ENCODE measurements around the gene CERT1.

The CERT1 gene

GRCh38 chr5:75366787-75367186 is 144.6 kb downstream of the CERT1 start:
- no peak overlapping the region for H2BK12ac ChIP-seq (ENCODE audit: low read length)
- H4K91ac ChIP-seq (ENCODE audit: low read depth, low read length, poor library complexity): no peak overlapping the region
- no CpG with 5 or more reads among the region's 9 CpGs for WGBS, 2 donors (ENCODE audit: extremely low coverage in 2 of 2, insufficient read length in 2 of 2, insufficient replicate concordance in 1 of 2)
- H3K4ac ChIP-seq (ENCODE audit: low read length): no peak overlapping the region
- no peak overlapping the region for H2AK5ac ChIP-seq (ENCODE audit: low read depth, low read length)
- no peaks in the 10 kb centered on the region for H3K9me3 ChIP-seq (replicated peaks in 1 of 2; ENCODE audit: control insufficient read depth in 2 of 2, insufficient read depth in 1 of 2, low read depth in 1 of 2, low read length in 2 of 2)
- no peak overlapping the region for H3K4me2 ChIP-seq (ENCODE audit: insufficient read depth, low read length, poor library complexity, severe bottlenecking)
- H3K9ac ChIP-seq (ENCODE audit: low read depth, low read length, poor library complexity): no peak overlapping the region
- no peak overlapping the region for H2BK120ac ChIP-seq (ENCODE audit: low read depth, low read length)
- no peak overlapping the region for H3K14ac ChIP-seq (ENCODE audit: low read length)
- H4K8ac ChIP-seq (ENCODE audit: low read depth, low read length): no peak overlapping the region
- no peaks in the 10 kb centered on the region for H3K27me3 ChIP-seq (ENCODE audit: control insufficient read depth in 3 of 3, insufficient read depth in 3 of 3, low read depth in 1 of 3, low read length in 3 of 3)
- H2BK5ac ChIP-seq (ENCODE audit: low read length): no peak overlapping the region
- no peak overlapping the region for H2AFZ ChIP-seq (ENCODE audit: low read length)
- no peak overlapping the region for H3K23ac ChIP-seq (ENCODE audit: low read depth, low read length, poor library complexity)
- no peaks in the 10 kb centered on the region for H3K4me1 ChIP-seq (ENCODE audit: control insufficient read depth in 2 of 2, insufficient read depth in 1 of 2, low read depth in 1 of 2, low read length in 2 of 2)
- H3K4me3 ChIP-seq (ENCODE audit: low read length in 2 of 2): no peak overlapping the region
- DNase-seq (ENCODE audit: low spot score): no peak
- no peak overlapping the region for H3K27ac ChIP-seq (replicated peaks; ENCODE audit: low read length)
- H2BK15ac ChIP-seq (ENCODE audit: low read length): no peak overlapping the region
- H3K18ac ChIP-seq (ENCODE audit: low read length): no peak overlapping the region
- H3K36me3 ChIP-seq (replicated peaks in 1 of 2; ENCODE audit: control insufficient read depth in 2 of 2, insufficient read depth in 2 of 2, low read length in 2 of 2): peaks cover 0 to 30% of the 10 kb centered on the region in 2 donors
- no peaks in the 10 kb centered on the region for H3K79me1 ChIP-seq (ENCODE audit: low read depth, low read length)

GRCh38 chr5:75365740-75366139 is 145.7 kb downstream of the CERT1 start:
- Histone ChIP-seq H2BK120ac (ENCODE audit: low read depth, low read length) (no peak overlapping the region), H4K8ac (ENCODE audit: low read depth, low read length) (no peak overlapping the region), H2BK12ac (ENCODE audit: low read length) (no peak overlapping the region), H3K4ac (ENCODE audit: low read length) (no peak overlapping the region), H3K4me1 (ENCODE audit: control insufficient read depth in 2 of 2, insufficient read depth in 1 of 2, low read depth in 1 of 2, low read length in 2 of 2) (no peaks in the 10 kb centered on the region), H3K9ac (ENCODE audit: low read depth, low read length, poor library complexity) (no peak overlapping the region), H4K91ac (ENCODE audit: low read depth, low read length, poor library complexity) (no peak overlapping the region), H3K18ac (ENCODE audit: low read length) (no peak overlapping the region), H3K36me3 (replicated peaks in 1 of 2; ENCODE audit: control insufficient read depth in 2 of 2, insufficient read depth in 2 of 2, low read length in 2 of 2) (peaks cover 2 to 36% of the 10 kb centered on the region in 2 donors), H3K23ac (ENCODE audit: low read depth, low read length, poor library complexity) (no peak overlapping the region), H2BK5ac (ENCODE audit: low read length) (no peak overlapping the region), H2BK15ac (ENCODE audit: low read length) (no peak overlapping the region), H2AK5ac (ENCODE audit: low read depth, low read length) (no peak overlapping the region), H3K4me3 (ENCODE audit: low read length in 2 of 2) (no peak overlapping the region), H3K4me2 (ENCODE audit: insufficient read depth, low read length, poor library complexity, severe bottlenecking) (no peak overlapping the region), H3K27ac (replicated peaks; ENCODE audit: low read length) (no peak overlapping the region), H3K14ac (ENCODE audit: low read length) (no peak overlapping the region), H3K27me3 (ENCODE audit: control insufficient read depth in 3 of 3, insufficient read depth in 3 of 3, low read depth in 1 of 3, low read length in 3 of 3) (no peaks in the 10 kb centered on the region), H2AFZ (ENCODE audit: low read length) (no peak overlapping the region), H3K9me3 (replicated peaks in 1 of 2; ENCODE audit: control insufficient read depth in 2 of 2, insufficient read depth in 1 of 2, low read depth in 1 of 2, low read length in 2 of 2) (no peaks in the 10 kb centered on the region), H3K79me1 (ENCODE audit: low read depth, low read length) (no peaks in the 10 kb centered on the region)
- no peak for DNase-seq (ENCODE audit: low spot score)
- WGBS, 2 donors (ENCODE audit: extremely low coverage in 2 of 2, insufficient read length in 2 of 2, insufficient replicate concordance in 1 of 2): no CpG with 5 or more reads among the region's 1 CpG

GRCh38 chr5:75364571-75365280 is 146.7 kb downstream of the CERT1 start:
- no peaks in the 10 kb centered on the region for H3K9me3 ChIP-seq (replicated peaks in 1 of 2; ENCODE audit: control insufficient read depth in 2 of 2, insufficient read depth in 1 of 2, low read depth in 1 of 2, low read length in 2 of 2)
- no peak overlapping the region for H3K14ac ChIP-seq (ENCODE audit: low read length)
- H2BK12ac ChIP-seq (ENCODE audit: low read length): no peak overlapping the region
- no CpG with 5 or more reads among the region's 7 CpGs for WGBS, 2 donors (ENCODE audit: extremely low coverage in 2 of 2, insufficient read length in 2 of 2, insufficient replicate concordance in 1 of 2)
- H2BK5ac ChIP-seq (ENCODE audit: low read length): no peak overlapping the region
- no peak overlapping the region for H4K91ac ChIP-seq (ENCODE audit: low read depth, low read length, poor library complexity)
- no peak overlapping the region for H3K4ac ChIP-seq (ENCODE audit: low read length)
- H3K36me3 ChIP-seq (replicated peaks in 1 of 2; ENCODE audit: control insufficient read depth in 2 of 2, insufficient read depth in 2 of 2, low read length in 2 of 2): peaks cover 5 to 46% of the 10 kb centered on the region in 2 donors
- no peak overlapping the region for H4K8ac ChIP-seq (ENCODE audit: low read depth, low read length)
- H2BK120ac ChIP-seq (ENCODE audit: low read depth, low read length): no peak overlapping the region
- no peak for DNase-seq (ENCODE audit: low spot score)
- H3K23ac ChIP-seq (ENCODE audit: low read depth, low read length, poor library complexity): no peak overlapping the region
- H3K4me3 ChIP-seq (ENCODE audit: low read length in 2 of 2): no peak overlapping the region
- no peaks in the 10 kb centered on the region for H3K4me1 ChIP-seq (ENCODE audit: control insufficient read depth in 2 of 2, insufficient read depth in 1 of 2, low read depth in 1 of 2, low read length in 2 of 2)
- no peaks in the 10 kb centered on the region for H3K79me1 ChIP-seq (ENCODE audit: low read depth, low read length)
- H3K4me2 ChIP-seq (ENCODE audit: insufficient read depth, low read length, poor library complexity, severe bottlenecking): no peak overlapping the region
- H2AFZ ChIP-seq (ENCODE audit: low read length): no peak overlapping the region
- H3K9ac ChIP-seq (ENCODE audit: low read depth, low read length, poor library complexity): no peak overlapping the region
- no peaks in the 10 kb centered on the region for H3K27me3 ChIP-seq (ENCODE audit: control insufficient read depth in 3 of 3, insufficient read depth in 3 of 3, low read depth in 1 of 3, low read length in 3 of 3)
- H3K27ac ChIP-seq (replicated peaks; ENCODE audit: low read length): no peak overlapping the region
- no peak overlapping the region for H2AK5ac ChIP-seq (ENCODE audit: low read depth, low read length)
- no peak overlapping the region for H3K18ac ChIP-seq (ENCODE audit: low read length)
- H2BK15ac ChIP-seq (ENCODE audit: low read length): no peak overlapping the region

- WGBS, 2 donors (ENCODE audit: extremely low coverage in 2 of 2, insufficient read length in 2 of 2, insufficient replicate concordance in 1 of 2): no CpG with 5 or more reads among the region's 8 CpGs
- Histone ChIP-seq H3K4me3 (ENCODE audit: low read length in 2 of 2) (no peak overlapping the region), H3K79me1 (ENCODE audit: low read depth, low read length) (no peaks in the 10 kb centered on the region), H2BK5ac (ENCODE audit: low read length) (no peak overlapping the region), H2AFZ (ENCODE audit: low read length) (no peak overlapping the region), H3K4me2 (ENCODE audit: insufficient read depth, low read length, poor library complexity, severe bottlenecking) (no peak overlapping the region), H3K4me1 (ENCODE audit: control insufficient read depth in 2 of 2, insufficient read depth in 1 of 2, low read depth in 1 of 2, low read length in 2 of 2) (no peaks in the 10 kb centered on the region), H2AK5ac (ENCODE audit: low read depth, low read length) (no peak overlapping the region), H2BK120ac (ENCODE audit: low read depth, low read length) (no peak overlapping the region), H3K36me3 (replicated peaks in 1 of 2; ENCODE audit: control insufficient read depth in 2 of 2, insufficient read depth in 2 of 2, low read length in 2 of 2) (peaks cover 9 to 54% of the 10 kb centered on the region in 2 donors), H2BK15ac (ENCODE audit: low read length) (no peak overlapping the region), H3K18ac (ENCODE audit: low read length) (no peak overlapping the region), H4K8ac (ENCODE audit: low read depth, low read length) (no peak overlapping the region), H3K27ac (replicated peaks; ENCODE audit: low read length) (no peak overlapping the region), H4K91ac (ENCODE audit: low read depth, low read length, poor library complexity) (no peak overlapping the region), H3K23ac (ENCODE audit: low read depth, low read length, poor library complexity) (no peak overlapping the region), H3K9me3 (replicated peaks in 1 of 2; ENCODE audit: control insufficient read depth in 2 of 2, insufficient read depth in 1 of 2, low read depth in 1 of 2, low read length in 2 of 2) (no peaks in the 10 kb centered on the region), H3K14ac (ENCODE audit: low read length) (no peak overlapping the region), H3K4ac (ENCODE audit: low read length) (no peak overlapping the region), H3K27me3 (ENCODE audit: control insufficient read depth in 3 of 3, insufficient read depth in 3 of 3, low read depth in 1 of 3, low read length in 3 of 3) (no peaks in the 10 kb centered on the region), H3K9ac (ENCODE audit: low read depth, low read length, poor library complexity) (no peak overlapping the region), H2BK12ac (ENCODE audit: low read length) (no peak overlapping the region)
- DNase-seq (ENCODE audit: low spot score): no peak
Measured at GRCh38 chr5:75363726-75364495, 147.5 kb downstream of the CERT1 start.

All from neuronal stem cell (in vitro differentiated cells).